SU-DHL-6 (cell line): ENCODE results near the gene ENTR1.

Experiments
- EZH2phosphoT487 ChIP-seq: fragments of 200-600 bp; sonication (generic), shearing (Covaris generic); conservative IDR thresholded peaks from 2 replicates; pipeline ENCODE4 v1.6.1; 2018; ENCODE audit warnings: mild to moderate bottlenecking, antibody characterized with exemption, low read length, moderate library complexity, mixed read lengths
- TF ChIP-seq, protein P1 (sequence below): fragments of 200-600 bp; sonication (generic); IDR thresholded peaks from one replicate; pipeline ENCODE4 v1.5.1; 2017; ENCODE audit warnings: antibody characterized with exemption, mild to moderate bottlenecking, low read length, moderate library complexity; ENCODE audit not compliant: insufficient read depth, poor library complexity, severe bottlenecking

- TF ChIP-seq, protein P1, sequence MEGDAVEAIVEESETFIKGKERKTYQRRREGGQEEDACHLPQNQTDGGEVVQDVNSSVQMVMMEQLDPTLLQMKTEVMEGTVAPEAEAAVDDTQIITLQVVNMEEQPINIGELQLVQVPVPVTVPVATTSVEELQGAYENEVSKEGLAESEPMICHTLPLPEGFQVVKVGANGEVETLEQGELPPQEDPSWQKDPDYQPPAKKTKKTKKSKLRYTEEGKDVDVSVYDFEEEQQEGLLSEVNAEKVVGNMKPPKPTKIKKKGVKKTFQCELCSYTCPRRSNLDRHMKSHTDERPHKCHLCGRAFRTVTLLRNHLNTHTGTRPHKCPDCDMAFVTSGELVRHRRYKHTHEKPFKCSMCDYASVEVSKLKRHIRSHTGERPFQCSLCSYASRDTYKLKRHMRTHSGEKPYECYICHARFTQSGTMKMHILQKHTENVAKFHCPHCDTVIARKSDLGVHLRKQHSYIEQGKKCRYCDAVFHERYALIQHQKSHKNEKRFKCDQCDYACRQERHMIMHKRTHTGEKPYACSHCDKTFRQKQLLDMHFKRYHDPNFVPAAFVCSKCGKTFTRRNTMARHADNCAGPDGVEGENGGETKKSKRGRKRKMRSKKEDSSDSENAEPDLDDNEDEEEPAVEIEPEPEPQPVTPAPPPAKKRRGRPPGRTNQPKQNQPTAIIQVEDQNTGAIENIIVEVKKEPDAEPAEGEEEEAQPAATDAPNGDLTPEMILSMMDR, result no peak
- no peak for TF ChIP-seq EZH2phosphoT487
These were observed 12.1 kb downstream of the ENTR1 start for GRCh38 chr9:136398286-136398685.
